Esophagus squamous epithelium (tissue), 4 donors: ENCODE data around the gene ZNF287.

Source experiments
- POLR2A ChIP-seq, 4 donors: fragments of 450-650 bp; IDR thresholded peaks; one replicate each; pipeline ENCODE4 v1.6.1; 2017; ENCODE audit warnings: antibody characterized with exemption in 4 of 4, mild to moderate bottlenecking in 4 of 4, moderate library complexity in 3 of 4
- TF ChIP-seq, protein P1 (sequence below), 6 experiments: fragments of 450-650 bp in 4 of 6; fragments of 200-600 bp in 2 of 6; sonication (generic) in 2 of 6; IDR thresholded peaks; one replicate each; pipeline ENCODE4 v1.5.1; 2016 to 2019; ENCODE audit warnings: antibody characterized with exemption in 6 of 6, mild to moderate bottlenecking in 4 of 6, moderate library complexity in 4 of 6

DNA sequence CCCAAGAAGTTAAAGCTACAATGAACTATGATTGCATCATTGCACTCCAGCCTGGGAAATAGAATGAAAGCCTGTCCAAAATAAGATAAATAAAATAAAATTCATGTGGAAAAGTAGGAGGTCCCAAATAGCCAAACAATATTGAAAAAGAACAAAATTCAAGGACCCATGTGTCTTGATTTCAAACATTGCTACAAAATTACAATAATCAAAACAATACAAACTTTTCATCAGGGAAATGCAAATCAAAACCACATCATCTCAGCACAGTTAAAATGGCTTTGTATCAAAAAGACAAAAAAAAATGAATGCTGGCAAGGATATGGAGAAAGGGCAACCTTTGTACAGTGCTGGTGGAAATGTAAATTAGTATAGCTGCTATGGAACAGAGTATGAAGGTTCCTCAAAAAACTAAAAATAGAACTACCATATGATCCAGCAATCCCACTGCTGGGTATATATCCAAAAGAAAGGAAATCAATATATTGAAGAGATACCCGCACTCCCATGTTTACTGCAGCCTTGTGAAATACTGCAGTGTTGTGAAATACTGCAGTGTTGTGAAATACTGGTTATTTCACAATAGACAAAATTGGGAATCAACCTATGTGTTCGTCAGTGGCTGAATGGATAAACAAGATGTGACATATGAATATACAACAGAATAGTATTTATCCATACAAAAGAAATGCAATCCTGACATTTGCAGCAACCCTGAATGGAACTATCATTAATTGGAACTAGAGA lies 24.5 kb upstream of the ZNF287 start:
- TF ChIP-seq, protein P1, sequence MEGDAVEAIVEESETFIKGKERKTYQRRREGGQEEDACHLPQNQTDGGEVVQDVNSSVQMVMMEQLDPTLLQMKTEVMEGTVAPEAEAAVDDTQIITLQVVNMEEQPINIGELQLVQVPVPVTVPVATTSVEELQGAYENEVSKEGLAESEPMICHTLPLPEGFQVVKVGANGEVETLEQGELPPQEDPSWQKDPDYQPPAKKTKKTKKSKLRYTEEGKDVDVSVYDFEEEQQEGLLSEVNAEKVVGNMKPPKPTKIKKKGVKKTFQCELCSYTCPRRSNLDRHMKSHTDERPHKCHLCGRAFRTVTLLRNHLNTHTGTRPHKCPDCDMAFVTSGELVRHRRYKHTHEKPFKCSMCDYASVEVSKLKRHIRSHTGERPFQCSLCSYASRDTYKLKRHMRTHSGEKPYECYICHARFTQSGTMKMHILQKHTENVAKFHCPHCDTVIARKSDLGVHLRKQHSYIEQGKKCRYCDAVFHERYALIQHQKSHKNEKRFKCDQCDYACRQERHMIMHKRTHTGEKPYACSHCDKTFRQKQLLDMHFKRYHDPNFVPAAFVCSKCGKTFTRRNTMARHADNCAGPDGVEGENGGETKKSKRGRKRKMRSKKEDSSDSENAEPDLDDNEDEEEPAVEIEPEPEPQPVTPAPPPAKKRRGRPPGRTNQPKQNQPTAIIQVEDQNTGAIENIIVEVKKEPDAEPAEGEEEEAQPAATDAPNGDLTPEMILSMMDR (IDR thresholded peaks at IDR 0.05): no peak
- TF ChIP-seq POLR2A (IDR thresholded peaks at IDR 0.05): no peak
